OCI-LY1 (cell line): Measurements from ENCODE around the gene F13B.

Experiments used
- H2AFZ ChIP-seq: fragments of 200-600 bp; sonication (generic), shearing (Covaris generic); 2 replicates; pipeline ENCODE4 v1.6.0; 2014; ENCODE audit warnings: antibody characterized with exemption, mild to moderate bottlenecking, low read length
- H3F3A ChIP-seq: fragments of 200-600 bp; sonication (generic), shearing (Covaris generic); 2 replicates; pipeline ENCODE4 v1.6.0; 2014; ENCODE audit warnings: mild to moderate bottlenecking, antibody characterized with exemption, low read length, moderate library complexity; ENCODE audit not compliant: insufficient read depth
- H3K27ac ChIP-seq: fragments of 200-600 bp; sonication (generic); 2 replicates; pipeline ENCODE4 v1.5.1; 2014; ENCODE audit warnings: low read length, mixed run types, mild to moderate bottlenecking, low read depth; ENCODE audit not compliant: poor library complexity, severe bottlenecking
- H3K27me3 ChIP-seq: fragments of 200-600 bp; sonication (generic); 2 replicates; pipeline ENCODE4 v1.6.0; 2014; ENCODE audit warnings: antibody characterized with exemption, mild to moderate bottlenecking, low read length, moderate library complexity; ENCODE audit not compliant: insufficient read depth
- H3K36me3 ChIP-seq: fragments of 200-600 bp; sonication (generic); 2 replicates; pipeline ENCODE4 v1.6.1; 2014; ENCODE audit warnings: mild to moderate bottlenecking, antibody characterized with exemption, low read length, moderate library complexity, mixed read lengths; ENCODE audit not compliant: insufficient read depth
- H3K4me1 ChIP-seq: fragments of 200-600 bp; sonication (generic); 2 replicates; pipeline ENCODE4 v1.5.1; 2014; ENCODE audit warnings: mild to moderate bottlenecking, low read length, moderate library complexity; ENCODE audit not compliant: insufficient read depth, severe bottlenecking
- H3K4me2 ChIP-seq: fragments of 200-600 bp; sonication (generic), shearing (Covaris generic); 2 replicates; pipeline ENCODE4 v1.6.1; 2014; ENCODE audit warnings: low read length
- H3K4me3 ChIP-seq: fragments of 200-600 bp; sonication (generic); 2 replicates; pipeline ENCODE4 v1.5.1; 2014; ENCODE audit warnings: low read length, low read depth, mild to moderate bottlenecking, mixed read lengths; ENCODE audit not compliant: poor library complexity, severe bottlenecking
- H3K79me2 ChIP-seq: fragments of 200-600 bp; shearing (Covaris generic); 2 replicates; pipeline ENCODE4 v1.6.1; 2016; ENCODE audit warnings: mixed run types, low read length, mixed read lengths; ENCODE audit not compliant: insufficient read depth
- H3K9ac ChIP-seq: fragments of 200-600 bp; sonication (generic), shearing (Covaris generic); 2 replicates; pipeline ENCODE4 v1.6.1; 2014; ENCODE audit warnings: mild to moderate bottlenecking, low read length, mixed read lengths
- H3K9me2 ChIP-seq: fragments of 200-600 bp; sonication (generic), shearing (Covaris generic); 2 replicates; pipeline ENCODE4 v1.6.1; 2014; ENCODE audit warnings: low read depth, mild to moderate bottlenecking, low read length, mixed read lengths
- H3K9me3 ChIP-seq: fragments of 200-600 bp; shearing (Covaris generic); 2 replicates; pipeline ENCODE4 v1.6.1; 2014; ENCODE audit warnings: low read length, mixed read lengths
- H4K20me1 ChIP-seq: fragments of 200-600 bp; sonication (generic), shearing (Covaris generic); 2 replicates; pipeline ENCODE4 v1.6.0; 2016; ENCODE audit warnings: mild to moderate bottlenecking, low read length; ENCODE audit not compliant: insufficient read depth
- EZH2 ChIP-seq: fragments of 200-600 bp; sonication (generic), shearing (Covaris generic); IDR thresholded peaks from 2 replicates; pipeline ENCODE4 v1.8.0; 2017; ENCODE audit warnings: borderline replicate concordance, mixed run types, mild to moderate bottlenecking, antibody characterized with exemption, low read length, moderate library complexity, mixed read lengths
- TF ChIP-seq, protein P1 (sequence below): fragments of 200-600 bp; sonication (generic), shearing (Covaris generic); IDR thresholded peaks from 2 replicates; pipeline ENCODE4 v1.5.1; 2017; ENCODE audit warnings: mild to moderate bottlenecking, antibody characterized with exemption, low read length, moderate library complexity, mixed read lengths

The F13B gene

DNA sequence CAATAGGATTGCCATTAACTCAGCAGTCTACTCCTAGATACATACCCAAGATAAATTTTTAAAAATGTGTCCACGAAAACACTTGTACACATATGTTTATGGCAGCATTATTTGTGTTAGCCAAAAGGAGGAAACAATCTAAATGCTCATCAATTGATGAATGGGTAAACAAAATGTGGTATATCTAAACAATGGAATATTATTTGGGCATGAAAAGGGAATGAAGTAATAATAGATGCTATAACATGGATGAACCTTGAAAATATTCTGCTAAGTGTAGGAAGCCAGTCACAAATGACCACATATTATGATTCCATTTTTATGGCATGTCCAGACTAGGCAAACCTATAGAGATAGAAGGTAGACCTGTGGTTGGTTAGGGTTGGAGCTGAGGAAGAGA, 55.4 kb downstream of the F13B start:
- TF ChIP-seq, protein P1, sequence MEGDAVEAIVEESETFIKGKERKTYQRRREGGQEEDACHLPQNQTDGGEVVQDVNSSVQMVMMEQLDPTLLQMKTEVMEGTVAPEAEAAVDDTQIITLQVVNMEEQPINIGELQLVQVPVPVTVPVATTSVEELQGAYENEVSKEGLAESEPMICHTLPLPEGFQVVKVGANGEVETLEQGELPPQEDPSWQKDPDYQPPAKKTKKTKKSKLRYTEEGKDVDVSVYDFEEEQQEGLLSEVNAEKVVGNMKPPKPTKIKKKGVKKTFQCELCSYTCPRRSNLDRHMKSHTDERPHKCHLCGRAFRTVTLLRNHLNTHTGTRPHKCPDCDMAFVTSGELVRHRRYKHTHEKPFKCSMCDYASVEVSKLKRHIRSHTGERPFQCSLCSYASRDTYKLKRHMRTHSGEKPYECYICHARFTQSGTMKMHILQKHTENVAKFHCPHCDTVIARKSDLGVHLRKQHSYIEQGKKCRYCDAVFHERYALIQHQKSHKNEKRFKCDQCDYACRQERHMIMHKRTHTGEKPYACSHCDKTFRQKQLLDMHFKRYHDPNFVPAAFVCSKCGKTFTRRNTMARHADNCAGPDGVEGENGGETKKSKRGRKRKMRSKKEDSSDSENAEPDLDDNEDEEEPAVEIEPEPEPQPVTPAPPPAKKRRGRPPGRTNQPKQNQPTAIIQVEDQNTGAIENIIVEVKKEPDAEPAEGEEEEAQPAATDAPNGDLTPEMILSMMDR: no peak
- TF ChIP-seq EZH2: no peak
- no peak overlapping the region for H3K4me3 ChIP-seq
- no peaks in the 10 kb centered on the region for H4K20me1 ChIP-seq
- no peaks in the 10 kb centered on the region for H3K9me3 ChIP-seq
- H3K27ac ChIP-seq: no peak overlapping the region
- no peak overlapping the region for H3K9ac ChIP-seq
- H3K4me2 ChIP-seq: no peak overlapping the region
- no peaks in the 10 kb centered on the region for H3K36me3 ChIP-seq
- no peaks in the 10 kb centered on the region for H3K27me3 ChIP-seq
- no peaks in the 10 kb centered on the region for H3F3A ChIP-seq
- H3K4me1 ChIP-seq: no peaks in the 10 kb centered on the region
- H2AFZ ChIP-seq: no peak overlapping the region
- H3K9me2 ChIP-seq: no peaks in the 10 kb centered on the region
- no peaks in the 10 kb centered on the region for H3K79me2 ChIP-seq

GRCh38 chr1:197008861-197009260, 58.2 kb downstream of the F13B start:
- Histone ChIP-seq H3K4me2 (no peak overlapping the region), H3K9me2 (no peaks in the 10 kb centered on the region), H3F3A (no peaks in the 10 kb centered on the region), H3K9me3 (no peaks in the 10 kb centered on the region), H2AFZ (no peak overlapping the region), H3K27ac (no peak overlapping the region), H3K79me2 (no peaks in the 10 kb centered on the region), H3K27me3 (no peaks in the 10 kb centered on the region), H3K4me3 (no peak overlapping the region), H4K20me1 (no peaks in the 10 kb centered on the region), H3K36me3 (no peaks in the 10 kb centered on the region), H3K4me1 (no peaks in the 10 kb centered on the region), H3K9ac (no peak overlapping the region)
- TF ChIP-seq EZH2: no peak
- TF ChIP-seq, protein P1: no peak

DNA sequence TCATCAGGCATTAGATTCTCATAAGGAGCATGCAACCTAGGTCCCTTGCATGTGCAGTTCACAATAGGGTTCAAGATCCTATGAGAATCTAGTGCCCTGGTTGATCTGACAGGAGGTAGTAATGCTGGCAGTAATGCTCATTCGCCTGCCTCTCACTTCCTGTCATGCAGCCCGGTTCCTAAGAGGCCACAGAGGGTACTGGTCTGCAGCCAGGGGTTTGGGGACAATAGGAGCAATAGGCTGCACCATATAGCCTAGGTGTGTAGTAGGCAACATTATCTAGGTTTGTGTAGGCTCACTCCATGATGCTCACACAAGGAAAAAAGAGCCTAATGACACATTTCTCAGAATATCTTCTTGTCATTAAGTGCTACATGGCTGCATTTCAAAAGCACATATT, 63.9 kb downstream of the F13B start:
- H3K4me3 ChIP-seq: no peak overlapping the region
- TF ChIP-seq, protein P1: no peak
- no peak for TF ChIP-seq EZH2
- H3K27me3 ChIP-seq: no peaks in the 10 kb centered on the region

More for the DNA sequence above, 63.9 kb downstream of the F13B start:
- Histone ChIP-seq H3K4me1 (no peaks in the 10 kb centered on the region), H4K20me1 (no peaks in the 10 kb centered on the region), H2AFZ (no peak overlapping the region), H3K36me3 (no peaks in the 10 kb centered on the region), H3K9me3 (no peaks in the 10 kb centered on the region), H3K4me2 (no peak overlapping the region), H3K79me2 (no peaks in the 10 kb centered on the region), H3K9me2 (no peaks in the 10 kb centered on the region), H3F3A (no peaks in the 10 kb centered on the region), H3K9ac (no peak overlapping the region), H3K27ac (no peak overlapping the region)
